IPS-18c (cell line): ENCODE measurements around the gene ACSL3.
A peak's percentile ranks its signal among the peaks of the same experiment; 100 is the strongest.
"Not testable (repeated sequence)": the region's sequence is repeated elsewhere in the genome, so short reads cannot be mapped to it uniquely, and the experiment has no call there.

Experiments
- H3K4me3 ChIP-seq: 2 replicates; pipeline ENCODE4 v1.7.0; 2013; ENCODE audit warnings: low read depth, mild to moderate bottlenecking, low read length, moderate library complexity; ENCODE audit not compliant: insufficient read depth
- H3K9me3 ChIP-seq: one replicate; pipeline ENCODE4 v1.6.1; 2013; ENCODE audit warnings: mild to moderate bottlenecking, low read length, moderate library complexity; ENCODE audit not compliant: control insufficient read depth, insufficient read depth

The ACSL3 gene

DNA sequence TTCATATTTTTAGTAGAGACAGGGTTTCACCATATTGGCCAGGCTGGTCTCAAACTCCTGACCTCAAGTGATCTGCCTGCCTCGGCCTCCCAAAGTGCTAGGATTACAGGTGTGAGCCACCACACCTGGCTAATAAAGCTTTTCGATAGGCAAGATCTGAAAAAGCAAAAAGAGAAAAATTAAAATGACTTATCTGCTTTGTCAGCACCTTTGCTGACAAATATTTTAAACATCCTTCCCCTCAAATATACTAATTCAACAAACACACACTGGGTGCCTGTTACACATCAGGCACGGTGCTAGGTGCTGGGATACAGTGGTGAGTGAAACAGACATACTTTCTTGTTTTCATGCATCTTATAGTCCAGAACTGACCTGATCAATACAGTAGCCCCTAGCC lies 15.5 kb upstream of the ACSL3 start:
- H3K4me3 ChIP-seq, H3K9me3 ChIP-seq: not testable (repeated sequence)

DNA sequence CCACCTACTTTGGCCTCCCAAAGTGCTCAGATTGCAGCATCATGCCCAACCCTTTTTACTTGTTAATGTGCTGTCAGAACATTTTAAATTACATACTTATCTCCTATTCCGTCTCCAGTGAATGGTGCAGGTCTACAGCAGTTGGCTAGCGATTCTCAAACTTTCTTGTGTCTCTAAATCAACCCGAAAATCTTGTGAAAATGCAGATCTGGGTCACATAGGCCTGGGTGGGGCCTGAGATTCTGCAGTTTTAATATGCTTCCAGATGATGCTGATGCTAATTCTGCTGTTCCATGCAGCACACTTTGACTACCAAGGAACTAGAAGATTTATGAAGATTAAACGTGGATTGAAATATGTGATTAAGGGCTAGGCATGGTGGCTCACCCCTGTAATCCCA lies 14.8 kb upstream of the ACSL3 start:
- Histone ChIP-seq H3K9me3 (no peaks in the 10 kb centered on the region), H3K4me3 (no peak overlapping the region)

DNA sequence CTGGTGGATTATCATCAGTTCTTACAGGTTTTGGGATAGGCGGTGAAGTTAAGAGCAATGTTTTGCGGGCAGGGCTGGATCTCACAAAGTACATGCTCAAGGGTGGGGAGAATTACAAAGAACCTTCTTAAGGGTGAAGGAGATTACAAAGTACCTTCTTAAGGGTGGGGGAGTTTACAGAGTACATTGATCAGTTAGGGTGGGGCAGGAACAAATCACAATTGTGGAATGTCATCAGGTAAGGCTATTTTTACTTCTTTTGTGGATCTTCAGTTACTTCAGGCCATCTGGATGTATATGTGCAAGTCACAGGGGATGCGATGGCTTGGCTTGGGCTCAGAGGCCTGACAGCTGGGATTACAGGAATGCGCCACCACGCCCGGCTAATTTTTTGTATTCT lies 12.8 kb upstream of the ACSL3 start:
- H3K9me3 ChIP-seq, H3K4me3 ChIP-seq: not testable (repeated sequence)

DNA sequence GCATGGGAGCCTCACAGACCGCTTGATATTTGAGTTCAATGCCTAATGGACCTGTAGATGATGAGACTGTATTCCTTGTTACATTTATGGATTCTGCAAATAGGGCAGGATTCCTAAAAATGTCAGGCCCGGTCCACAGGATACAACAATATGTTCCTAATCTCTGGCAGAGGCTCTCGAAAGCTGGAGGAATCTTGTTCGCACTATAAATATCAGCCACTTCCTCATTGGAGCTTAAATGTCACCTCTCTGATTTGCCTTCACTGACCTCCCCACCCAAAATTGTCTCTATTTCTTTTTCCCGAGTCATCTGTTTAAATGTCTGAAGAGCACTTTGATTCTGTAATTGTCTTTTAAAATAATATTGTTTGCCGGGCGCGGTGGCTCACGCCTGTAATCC lies 12.0 kb upstream of the ACSL3 start:
- no peak overlapping the region for H3K4me3 ChIP-seq

DNA sequence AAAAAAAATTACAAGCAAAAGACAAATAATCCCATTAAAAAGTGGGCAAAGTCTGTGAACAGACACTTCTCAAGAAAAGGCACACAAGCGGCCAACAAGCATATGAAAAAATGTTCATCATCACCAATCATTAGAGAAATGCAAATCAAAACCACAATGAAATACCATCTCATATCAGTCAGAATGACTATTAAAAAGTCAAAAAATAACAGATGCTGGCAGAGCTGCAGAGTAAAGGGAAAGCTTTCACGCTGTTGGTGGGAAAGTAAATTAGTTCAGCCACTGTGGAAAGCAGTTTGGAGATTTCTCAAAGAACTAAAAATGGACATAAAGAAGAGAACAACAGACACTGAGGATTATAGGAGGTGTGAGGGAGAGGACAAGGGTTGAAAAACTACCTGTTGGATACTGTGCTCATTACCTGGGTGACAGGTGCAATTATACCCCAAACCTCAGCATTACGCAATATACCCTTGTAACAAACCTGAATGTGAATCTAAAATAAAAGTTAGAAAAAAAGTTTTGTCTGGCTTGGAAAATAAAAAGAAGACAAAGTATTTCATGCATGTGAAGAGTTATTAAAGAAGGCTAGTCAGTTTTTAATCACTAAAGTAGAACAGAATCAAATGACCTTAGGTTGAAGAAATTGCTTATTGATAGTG lies 8.7 kb upstream of the ACSL3 start:
- Histone ChIP-seq H3K9me3 (peaks cover 2% of the 10 kb centered on the region), H3K4me3 (no peak overlapping the region)

More for the DNA sequence above, 12.0 kb upstream of the ACSL3 start:
- H3K9me3 ChIP-seq, result peaks cover 2% of the 10 kb centered on the region

DNA sequence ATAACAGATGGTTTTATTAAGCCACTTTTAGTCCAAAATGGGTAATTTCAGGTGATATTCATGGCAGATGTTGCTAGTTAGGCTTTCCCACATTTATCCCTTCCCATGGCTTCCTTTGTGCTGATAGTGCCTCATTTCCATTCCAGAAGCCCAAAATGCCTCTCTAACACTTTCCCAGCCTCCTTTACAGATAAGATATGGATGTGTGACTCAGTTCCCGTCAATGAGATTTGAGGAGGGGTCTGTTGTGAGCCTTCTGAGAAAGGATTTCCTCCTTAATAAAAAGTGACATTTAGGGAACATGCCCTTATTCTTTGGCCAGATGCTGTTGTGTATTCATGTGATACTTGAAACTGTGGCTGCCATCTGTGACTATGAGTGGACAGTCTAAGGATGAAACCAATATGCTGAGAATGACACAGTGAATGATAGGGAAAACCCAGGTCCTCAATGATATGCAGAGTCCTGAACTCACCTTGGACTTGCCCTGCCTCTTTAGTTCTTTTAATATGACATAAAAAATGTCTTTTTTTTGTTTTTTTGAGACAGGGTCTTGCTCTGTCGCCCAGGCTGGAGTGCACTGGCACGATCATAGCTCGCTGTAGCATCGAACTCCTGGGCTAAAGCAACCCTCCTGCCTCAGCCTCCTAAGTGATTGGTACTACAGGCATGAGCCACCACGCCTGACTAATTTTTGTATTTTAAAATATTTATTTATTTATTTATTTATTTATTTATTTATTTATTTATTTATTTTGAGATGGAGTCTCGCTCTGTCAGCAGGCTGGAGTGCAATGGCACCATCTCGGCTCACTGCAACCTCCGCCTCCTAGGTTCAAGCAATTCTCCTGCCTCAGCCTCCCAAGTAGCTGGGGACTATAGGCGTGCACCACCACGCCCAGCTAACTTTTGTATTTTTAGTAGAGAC lies 5.8 kb upstream of the ACSL3 start:
- Histone ChIP-seq H3K4me3 (no peak overlapping the region), H3K9me3 (peaks cover 2% of the 10 kb centered on the region)

DNA sequence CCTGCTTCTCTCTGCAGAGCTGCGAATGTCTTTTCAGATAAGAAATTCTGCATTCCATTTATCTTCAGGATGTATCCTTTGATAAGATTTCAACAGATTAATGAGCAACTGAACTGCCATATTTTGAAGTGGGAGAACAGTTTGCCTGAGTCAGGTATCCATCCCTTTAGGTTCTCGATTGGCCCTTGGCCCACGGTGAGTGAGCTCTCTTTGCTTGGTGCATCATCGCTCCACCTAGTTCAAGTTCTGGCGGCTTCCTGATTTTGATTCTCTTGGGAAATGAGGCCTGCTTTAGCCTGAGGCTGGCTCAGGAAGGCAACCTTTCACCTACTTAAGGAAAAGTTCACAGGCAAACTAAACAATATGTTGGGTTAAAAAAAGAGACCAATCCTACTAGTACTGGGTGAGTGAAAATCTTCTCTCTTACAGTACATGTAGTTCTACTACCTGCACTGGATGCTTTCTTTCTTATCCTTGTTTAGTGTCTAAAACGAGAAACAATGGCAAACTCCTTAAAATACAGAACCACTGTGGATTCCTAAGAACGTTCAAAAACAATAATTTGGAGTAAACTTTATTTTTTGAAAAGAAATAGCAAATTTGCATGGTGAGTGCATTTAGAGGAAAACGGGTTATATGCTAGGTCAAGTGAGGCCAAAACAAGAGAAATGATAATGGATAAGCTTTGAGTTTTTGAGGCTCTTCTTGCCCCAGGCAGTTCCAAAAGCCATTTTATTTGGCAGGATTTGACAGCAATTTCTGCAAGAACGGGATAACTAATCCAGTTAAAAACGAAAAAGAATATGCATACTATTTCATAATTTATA lies 837 bp upstream of the ACSL3 start:
- Histone ChIP-seq H3K9me3 (no peaks in the 10 kb centered on the region), H3K4me3 (peak overlapping the region; percentile 28; the same call in 1 of the 2 replicates)

DNA sequence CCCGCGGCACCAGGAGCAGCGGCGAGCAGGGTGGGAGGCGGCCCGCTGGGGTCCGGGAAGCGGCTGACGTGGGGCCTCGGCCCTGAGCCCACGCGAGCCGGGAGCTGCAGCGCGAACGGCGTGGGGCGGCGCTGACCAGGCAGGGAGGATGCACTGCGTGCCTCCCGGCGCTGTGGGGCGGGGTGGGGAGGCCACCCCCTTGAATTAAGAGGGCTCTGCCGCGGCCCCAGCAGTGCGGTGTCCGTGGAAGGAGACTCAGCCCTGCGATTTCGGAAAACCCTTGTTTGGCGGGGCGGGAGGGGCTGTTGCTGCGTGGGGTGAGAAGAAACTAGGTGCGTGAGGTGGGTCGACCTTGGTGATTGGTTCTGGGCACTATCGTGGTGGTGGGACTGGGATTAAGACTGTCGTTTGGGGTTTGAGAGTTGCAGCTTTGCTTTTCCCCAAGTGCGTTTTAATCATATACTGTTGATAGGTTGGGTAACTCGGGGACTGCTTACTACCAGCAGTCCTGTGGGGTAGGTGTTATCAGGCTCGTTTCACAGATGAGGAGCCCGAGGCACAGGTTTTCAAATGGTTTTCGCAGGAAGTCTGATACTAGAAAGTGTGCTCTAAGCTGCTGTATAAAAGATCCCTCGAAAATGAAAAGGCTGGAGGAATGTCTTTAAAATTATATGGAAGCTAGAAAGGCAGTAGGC lies 722 bp downstream of the ACSL3 start:
- peak overlapping the region; percentile 96 for H3K4me3 ChIP-seq
- H3K9me3 ChIP-seq, result no peaks in the 10 kb centered on the region

DNA sequence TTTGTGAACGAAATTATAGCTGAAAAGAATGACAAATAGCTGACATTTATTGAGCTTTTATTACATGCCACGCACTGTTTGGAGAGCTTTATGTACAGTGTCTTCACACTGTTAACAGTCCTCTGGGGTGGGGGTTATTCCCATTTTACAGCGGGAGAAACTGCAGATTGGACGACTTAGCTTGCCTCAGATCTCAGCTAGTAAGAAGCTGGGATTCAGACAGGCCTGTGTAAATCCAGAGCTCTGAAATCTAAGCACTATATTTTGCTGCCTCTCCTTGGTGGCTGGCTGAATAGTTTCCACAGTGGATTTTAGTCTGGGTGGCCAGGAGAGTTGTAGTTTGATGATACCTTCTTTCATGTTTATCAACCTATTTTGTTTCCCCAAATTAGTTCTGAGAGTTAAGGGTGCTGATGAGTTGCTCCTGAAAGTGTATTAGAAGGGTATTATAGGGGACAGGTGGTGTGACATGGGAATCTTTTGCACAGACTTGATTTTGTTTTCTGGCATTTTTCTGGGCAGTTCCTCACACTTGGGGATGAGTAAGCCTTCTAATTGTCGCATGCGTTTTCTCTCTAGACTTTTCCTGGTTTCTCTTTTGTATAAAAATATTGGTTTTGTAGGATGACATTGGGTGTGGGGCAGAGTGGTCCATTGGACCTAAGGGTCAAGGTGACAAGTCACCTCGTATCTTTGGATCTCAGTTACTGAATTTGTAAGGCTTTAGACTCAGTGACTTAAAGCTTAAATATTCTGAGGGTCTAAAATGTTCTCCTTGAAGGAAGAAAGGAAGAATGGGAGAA lies 1.5 kb downstream of the ACSL3 start:
- Histone ChIP-seq H3K4me3 (peak overlapping the region; percentile 96), H3K9me3 (no peaks in the 10 kb centered on the region)

DNA sequence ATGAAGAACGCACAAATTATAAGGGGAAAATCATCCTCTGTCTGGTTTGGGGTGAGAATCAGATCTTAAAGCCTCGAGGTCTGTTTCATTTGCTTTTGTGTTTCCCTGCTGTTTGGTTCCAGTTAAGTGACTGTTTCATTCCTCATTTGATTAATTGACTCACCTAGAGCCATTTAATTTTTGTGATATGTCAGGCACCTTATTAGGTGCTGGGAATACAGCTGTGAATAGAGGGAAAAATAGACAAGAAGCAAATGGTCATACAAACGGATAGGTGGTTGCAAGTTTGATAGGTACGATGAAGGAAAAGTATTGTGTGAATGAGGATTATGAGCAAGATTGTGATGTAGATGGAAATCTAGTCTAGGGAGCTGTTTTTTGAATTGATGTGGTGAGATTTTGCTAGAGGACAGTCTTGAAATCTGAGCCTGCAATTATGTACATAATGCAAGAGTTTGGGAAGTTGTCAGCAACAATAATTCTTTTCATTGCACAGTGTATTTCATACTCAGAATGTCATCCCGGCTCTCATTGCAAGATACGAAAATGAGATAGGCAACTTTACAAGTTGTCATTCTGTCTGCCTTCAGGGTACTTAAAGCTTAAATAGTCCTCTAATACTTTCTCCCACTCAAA lies 2.2 kb downstream of the ACSL3 start:
- Histone ChIP-seq H3K4me3 (no peak overlapping the region), H3K9me3 (no peaks in the 10 kb centered on the region)

DNA sequence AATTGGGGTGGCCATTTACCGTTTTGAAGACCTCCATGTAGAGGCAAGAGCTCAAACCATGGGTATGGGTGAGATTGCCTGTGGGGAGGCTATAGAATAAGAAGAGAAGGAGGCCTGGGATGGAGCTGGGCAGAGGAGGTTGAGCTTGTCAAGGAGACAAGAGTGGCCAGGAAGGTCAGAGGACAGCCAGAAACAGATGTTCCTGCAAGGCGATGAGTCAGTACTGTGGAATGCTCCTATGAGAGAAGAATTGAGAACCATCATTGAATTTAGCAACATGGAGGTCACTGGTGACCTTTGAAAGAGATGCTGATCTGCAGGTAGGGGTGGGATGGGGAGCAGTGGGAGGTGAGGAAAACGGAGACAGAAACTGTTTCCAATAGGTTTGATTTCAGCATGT lies 3.5 kb downstream of the ACSL3 start:
- H3K4me3 ChIP-seq, result no peak overlapping the region; the same call in 1 of the 2 replicates
- H3K9me3 ChIP-seq, result no peaks in the 10 kb centered on the region

DNA sequence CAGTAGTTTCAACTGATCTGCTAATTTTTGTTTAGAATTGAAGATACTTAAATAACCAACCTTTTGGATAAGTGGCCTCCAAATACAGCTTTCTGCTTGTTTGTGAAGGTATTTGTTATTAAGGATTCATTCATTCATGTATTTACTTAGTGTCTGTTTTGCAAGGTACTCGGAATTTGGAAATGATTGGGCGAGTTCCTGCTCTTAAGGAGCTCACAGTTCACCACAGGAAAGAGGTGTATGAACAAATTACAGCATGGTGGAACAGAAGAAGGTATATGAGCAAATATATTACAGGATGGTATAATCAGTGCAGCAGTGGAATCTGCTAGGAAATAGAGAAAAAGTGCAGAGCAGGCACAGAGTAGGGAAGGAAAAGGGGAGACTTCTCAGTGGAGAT lies 4.5 kb downstream of the ACSL3 start:
- Histone ChIP-seq H3K9me3 (no peaks in the 10 kb centered on the region), H3K4me3 (no peak overlapping the region)

DNA sequence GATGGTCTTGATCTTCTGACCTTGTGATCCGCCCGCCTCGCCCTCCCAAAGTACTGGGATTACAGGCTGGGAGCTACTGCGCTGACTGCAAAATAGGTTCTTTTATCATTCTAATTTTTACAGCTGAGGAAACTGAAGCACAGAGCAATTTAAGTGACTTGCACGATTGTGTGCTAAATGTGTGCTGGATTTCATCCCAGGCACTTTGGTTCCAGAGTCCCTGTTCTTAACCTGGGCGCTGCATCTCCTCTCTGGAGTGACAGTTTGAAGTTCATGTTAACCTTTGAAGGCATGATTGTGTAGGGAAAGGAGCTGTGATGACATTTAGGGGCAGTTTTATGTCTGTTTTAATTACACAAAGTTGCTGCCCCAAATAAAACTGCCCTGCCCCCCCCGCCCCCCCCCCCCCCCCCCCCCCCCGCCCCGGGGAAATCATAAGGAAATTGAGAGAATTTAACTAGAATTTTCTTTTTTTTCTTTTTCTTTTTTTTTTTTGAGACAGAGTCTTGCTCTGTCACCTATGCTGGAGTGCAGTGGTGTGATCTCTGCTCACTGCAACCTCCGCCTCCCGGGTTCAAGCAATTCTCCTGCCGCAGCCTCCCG lies 5.6 kb downstream of the ACSL3 start:
- Histone ChIP-seq H3K9me3 (no peaks in the 10 kb centered on the region), H3K4me3 (no peak overlapping the region)

DNA sequence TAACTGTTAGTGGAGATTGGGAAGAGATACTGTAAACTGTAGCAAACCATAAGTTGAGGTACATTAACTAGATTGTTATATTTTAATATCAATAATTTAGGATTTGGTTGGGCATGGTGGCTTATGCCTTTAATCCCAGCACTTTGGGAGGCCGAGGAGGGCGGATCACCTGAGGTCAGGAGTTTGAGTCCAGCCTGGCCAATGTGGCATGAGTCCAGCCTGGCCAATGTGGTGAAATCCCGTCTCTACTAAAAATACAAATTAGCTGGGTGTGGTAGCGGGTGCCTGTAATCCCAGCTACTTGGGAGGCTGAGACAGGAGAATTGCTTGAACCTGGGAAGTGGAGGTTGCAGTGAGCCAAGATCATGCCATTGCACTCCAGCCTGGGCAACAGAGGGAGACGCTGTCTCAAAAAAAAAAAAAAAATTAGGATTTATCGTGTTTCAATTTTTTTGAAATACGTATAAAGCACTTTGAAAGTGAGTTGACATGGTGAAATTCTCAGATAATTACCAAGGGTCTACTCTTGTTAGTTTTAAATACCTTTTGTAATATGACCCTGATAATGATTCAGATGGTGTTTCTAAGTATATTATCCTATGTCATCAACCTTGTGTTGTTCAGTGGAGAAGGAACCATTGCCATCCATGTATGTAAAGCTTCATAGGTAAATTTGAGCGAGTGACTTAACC lies 7.9 kb downstream of the ACSL3 start:
- not testable (repeated sequence) for H3K4me3 ChIP-seq, H3K9me3 ChIP-seq

DNA sequence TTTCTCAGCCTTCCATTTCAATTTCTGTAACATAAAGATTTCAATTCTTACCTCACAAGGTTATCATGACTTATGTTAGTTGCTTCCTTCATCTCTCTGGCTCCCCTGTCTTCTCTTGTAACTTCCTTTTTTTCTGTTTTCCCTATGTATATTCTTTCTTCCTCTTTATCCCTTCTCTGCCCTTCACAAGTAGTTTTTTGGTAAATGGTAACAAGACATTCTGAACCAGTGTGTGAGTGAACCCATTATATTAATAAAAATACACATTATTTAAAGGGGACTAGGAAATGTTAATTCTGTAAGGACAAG lies 8.4 kb downstream of the ACSL3 start:
- Histone ChIP-seq H3K4me3 (no peak overlapping the region), H3K9me3 (no peaks in the 10 kb centered on the region)
